ENCODE results near the gene SPATA13.

Gene SPATA13

DNA sequence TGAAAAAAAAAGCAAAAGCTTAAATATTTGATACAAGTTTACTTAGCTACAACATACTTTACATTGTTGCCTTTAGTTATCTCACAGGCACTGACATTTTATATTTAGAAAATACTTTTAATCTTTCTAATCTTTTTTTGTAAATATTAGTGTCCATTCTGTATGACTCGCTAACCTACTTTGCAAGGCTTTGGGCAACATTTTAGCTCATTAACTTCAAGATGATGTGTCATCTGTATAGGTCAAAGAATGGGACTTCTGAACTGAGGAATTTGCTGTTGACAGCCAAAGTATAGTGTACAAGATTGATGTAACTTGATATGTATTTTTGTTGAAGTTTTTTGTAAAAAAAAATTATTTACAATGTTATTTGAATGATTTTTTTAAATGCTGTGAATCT, 146.1 kb downstream of the SPATA13 start:
- no peaks in the 10 kb centered on the region for H3K27me3 ChIP-seq (ENCODE audit: insufficient read depth, low read length)
- no peak overlapping the region for H3K18ac ChIP-seq (ENCODE audit: low read length)
- no peak overlapping the region for H2AFZ ChIP-seq (ENCODE audit: insufficient read depth, low read length, poor library complexity)
- no peaks in the 10 kb centered on the region for H3K79me2 ChIP-seq (ENCODE audit: control insufficient read depth, insufficient read depth, low read length, poor library complexity)
- H3K27ac ChIP-seq (ENCODE audit: low read depth, low read length): no peak overlapping the region
- no CpG with 5 or more reads among the region's 1 CpG for WGBS (ENCODE audit: extremely low coverage, insufficient coverage, insufficient read length)
- no peak overlapping the region for H2BK5ac ChIP-seq (ENCODE audit: low read depth, low read length, poor library complexity)
- no peak overlapping the region for H2BK12ac ChIP-seq (ENCODE audit: low read length)
- H3K79me1 ChIP-seq (ENCODE audit: low read length): no peaks in the 10 kb centered on the region
- H4K12ac ChIP-seq (ENCODE audit: low read depth, low read length): no peak overlapping the region
- H3K4me2 ChIP-seq (ENCODE audit: low read length): no peak overlapping the region
- DNase-seq: no peak
- no peak overlapping the region for H2AK5ac ChIP-seq (ENCODE audit: low read length)
- no peak overlapping the region for H3K23ac ChIP-seq (ENCODE audit: low read length)
- H2BK120ac ChIP-seq (ENCODE audit: insufficient read depth, low read length, poor library complexity): no peak overlapping the region
- H3K36me3 ChIP-seq (ENCODE audit: control insufficient read depth in 1 of 2, insufficient read depth in 2 of 2, low read length in 2 of 2): peaks cover 2% of the 10 kb centered on the region in 2 experiments
- no peak overlapping the region for H3K4me3 ChIP-seq (ENCODE audit: low read depth, low read length)
- H3K9me3 ChIP-seq (ENCODE audit: insufficient read depth, low read depth, low read length): no peaks in the 10 kb centered on the region
- no peaks in the 10 kb centered on the region for H3K4me1 ChIP-seq (ENCODE audit: control insufficient read depth in 1 of 2, insufficient read depth in 2 of 2, low read length in 2 of 2)
- no peak overlapping the region for H3K9ac ChIP-seq (ENCODE audit: low read length)
- no peak overlapping the region for H4K91ac ChIP-seq (ENCODE audit: low read depth, low read length)
- no peak overlapping the region for H3K14ac ChIP-seq (ENCODE audit: low read length)
- no peak overlapping the region for H3K4ac ChIP-seq (ENCODE audit: low read depth, low read length)
- no peak overlapping the region for H4K8ac ChIP-seq (ENCODE audit: low read depth, low read length)

DNA sequence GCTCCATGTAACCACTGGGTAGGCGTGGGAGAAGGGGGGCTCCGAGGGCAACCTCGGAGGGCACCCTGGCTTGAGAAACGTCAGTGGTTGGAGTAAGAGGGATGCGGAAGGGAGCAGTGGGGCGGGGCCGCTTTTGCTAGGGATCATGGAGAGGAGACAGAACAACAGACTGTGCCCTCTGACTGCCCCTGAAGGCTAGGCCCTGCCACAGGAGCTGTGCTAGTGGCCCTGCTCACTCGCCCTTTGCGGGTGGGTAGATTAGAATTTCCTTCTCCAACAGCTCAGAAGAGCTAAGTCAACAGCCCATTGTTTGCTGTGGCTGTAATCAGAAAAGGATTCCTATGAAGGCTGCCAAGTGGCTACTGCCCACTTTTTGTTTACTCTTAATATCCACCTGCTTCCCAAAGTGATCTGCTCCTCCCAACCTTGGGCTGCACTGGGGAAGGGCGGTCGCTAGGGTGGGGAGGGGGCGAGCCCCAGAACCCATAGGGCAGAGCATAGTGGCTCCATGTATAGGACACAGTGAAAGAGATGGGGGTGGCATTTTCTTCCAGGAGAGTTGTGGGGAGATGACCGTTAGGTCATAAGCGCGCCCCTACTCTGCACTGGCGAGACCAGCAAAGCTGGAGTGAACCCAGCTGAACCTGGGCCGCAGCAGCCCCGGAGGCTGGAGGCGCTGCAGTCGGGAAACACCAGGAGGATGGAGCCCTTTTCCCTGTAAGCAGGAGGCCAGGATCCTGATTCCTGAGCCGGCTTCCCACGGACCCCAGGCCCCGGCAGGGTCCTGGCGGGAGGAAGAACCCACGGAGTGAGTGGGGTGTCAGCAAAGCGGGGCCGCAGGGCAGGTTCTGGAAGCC, 146.9 kb downstream of the SPATA13 start:
- no peaks in the 10 kb centered on the region for H3K79me1 ChIP-seq (ENCODE audit: low read length)
- H2BK12ac ChIP-seq (ENCODE audit: low read length): no peak overlapping the region
- H2BK120ac ChIP-seq (ENCODE audit: insufficient read depth, low read length, poor library complexity): no peak overlapping the region
- no peak overlapping the region for H3K14ac ChIP-seq (ENCODE audit: low read length)
- no peak overlapping the region for H3K9ac ChIP-seq (ENCODE audit: low read length)
- H3K27me3 ChIP-seq (ENCODE audit: insufficient read depth, low read length): no peaks in the 10 kb centered on the region
- no peak overlapping the region for H3K4ac ChIP-seq (ENCODE audit: low read depth, low read length)
- no peaks in the 10 kb centered on the region for H3K79me2 ChIP-seq (ENCODE audit: control insufficient read depth, insufficient read depth, low read length, poor library complexity)
- no peak overlapping the region for H4K8ac ChIP-seq (ENCODE audit: low read depth, low read length)
- DNase-seq: no peak
- H4K12ac ChIP-seq (ENCODE audit: low read depth, low read length): no peak overlapping the region
- H4K91ac ChIP-seq (ENCODE audit: low read depth, low read length): no peak overlapping the region
- H2BK5ac ChIP-seq (ENCODE audit: low read depth, low read length, poor library complexity): no peak overlapping the region
- no peak overlapping the region for H3K23ac ChIP-seq (ENCODE audit: low read length)
- no peak overlapping the region for H3K27ac ChIP-seq (ENCODE audit: low read depth, low read length)
- H3K18ac ChIP-seq (ENCODE audit: low read length): no peak overlapping the region
- no peak overlapping the region for H3K4me2 ChIP-seq (ENCODE audit: low read length)
- H3K36me3 ChIP-seq (ENCODE audit: control insufficient read depth in 1 of 2, insufficient read depth in 2 of 2, low read length in 2 of 2): peaks cover 2% of the 10 kb centered on the region in 2 experiments
- WGBS (ENCODE audit: extremely low coverage, insufficient coverage, insufficient read length): no CpG with 5 or more reads among the region's 27 CpGs
- H3K4me1 ChIP-seq (ENCODE audit: control insufficient read depth in 1 of 2, insufficient read depth in 2 of 2, low read length in 2 of 2): no peaks in the 10 kb centered on the region
- H2AFZ ChIP-seq (ENCODE audit: insufficient read depth, low read length, poor library complexity): no peak overlapping the region
- H2AK5ac ChIP-seq (ENCODE audit: low read length): no peak overlapping the region
- no peak overlapping the region for H3K4me3 ChIP-seq (ENCODE audit: low read depth, low read length)
- H3K9me3 ChIP-seq (ENCODE audit: insufficient read depth, low read depth, low read length): no peaks in the 10 kb centered on the region

DNA sequence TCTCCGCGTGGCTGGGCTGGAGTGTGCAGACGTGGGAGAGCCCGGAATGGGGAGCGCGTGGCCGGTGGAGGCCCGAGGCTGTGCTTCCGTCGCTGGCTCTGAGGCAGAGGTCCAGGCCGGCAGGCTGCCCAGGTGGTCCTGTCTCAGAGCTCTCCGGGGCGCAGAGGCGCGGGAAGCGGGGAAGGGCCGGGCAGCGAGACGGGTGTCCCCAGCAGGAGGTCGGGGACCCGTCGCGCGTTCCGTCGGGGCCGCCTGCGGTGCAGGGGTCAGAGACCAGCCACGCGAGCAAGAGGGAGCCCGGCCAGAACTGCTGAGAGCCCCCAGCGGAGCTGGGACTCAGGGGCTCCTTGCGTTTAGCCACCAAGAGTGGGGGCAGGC, 147.5 kb downstream of the SPATA13 start:
- H3K27me3 ChIP-seq (ENCODE audit: insufficient read depth, low read length): no peaks in the 10 kb centered on the region
- no peak overlapping the region for H3K4me3 ChIP-seq (ENCODE audit: low read depth, low read length)
- WGBS (ENCODE audit: extremely low coverage, insufficient coverage, insufficient read length): no CpG with 5 or more reads among the region's 33 CpGs
- H3K14ac ChIP-seq (ENCODE audit: low read length): no peak overlapping the region
- H2AFZ ChIP-seq (ENCODE audit: insufficient read depth, low read length, poor library complexity): no peak overlapping the region
- H3K18ac ChIP-seq (ENCODE audit: low read length): no peak overlapping the region
- no peak overlapping the region for H4K12ac ChIP-seq (ENCODE audit: low read depth, low read length)
- H3K36me3 ChIP-seq (ENCODE audit: control insufficient read depth in 1 of 2, insufficient read depth in 2 of 2, low read length in 2 of 2): peaks cover 2% of the 10 kb centered on the region in 2 experiments
- no peak overlapping the region for H4K91ac ChIP-seq (ENCODE audit: low read depth, low read length)
- DNase-seq: no peak
- no peak overlapping the region for H3K4ac ChIP-seq (ENCODE audit: low read depth, low read length)
- H3K4me1 ChIP-seq (ENCODE audit: control insufficient read depth in 1 of 2, insufficient read depth in 2 of 2, low read length in 2 of 2): no peaks in the 10 kb centered on the region
- H3K9me3 ChIP-seq (ENCODE audit: insufficient read depth, low read depth, low read length): no peaks in the 10 kb centered on the region
- no peaks in the 10 kb centered on the region for H3K79me2 ChIP-seq (ENCODE audit: control insufficient read depth, insufficient read depth, low read length, poor library complexity)
- H3K23ac ChIP-seq (ENCODE audit: low read length): no peak overlapping the region
- H4K8ac ChIP-seq (ENCODE audit: low read depth, low read length): no peak overlapping the region
- H2BK12ac ChIP-seq (ENCODE audit: low read length): no peak overlapping the region
- H2AK5ac ChIP-seq (ENCODE audit: low read length): no peak overlapping the region
- no peak overlapping the region for H2BK120ac ChIP-seq (ENCODE audit: insufficient read depth, low read length, poor library complexity)
- H3K27ac ChIP-seq (ENCODE audit: low read depth, low read length): no peak overlapping the region
- no peaks in the 10 kb centered on the region for H3K79me1 ChIP-seq (ENCODE audit: low read length)
- no peak overlapping the region for H3K4me2 ChIP-seq (ENCODE audit: low read length)
- no peak overlapping the region for H3K9ac ChIP-seq (ENCODE audit: low read length)
- H2BK5ac ChIP-seq (ENCODE audit: low read depth, low read length, poor library complexity): no peak overlapping the region

DNA sequence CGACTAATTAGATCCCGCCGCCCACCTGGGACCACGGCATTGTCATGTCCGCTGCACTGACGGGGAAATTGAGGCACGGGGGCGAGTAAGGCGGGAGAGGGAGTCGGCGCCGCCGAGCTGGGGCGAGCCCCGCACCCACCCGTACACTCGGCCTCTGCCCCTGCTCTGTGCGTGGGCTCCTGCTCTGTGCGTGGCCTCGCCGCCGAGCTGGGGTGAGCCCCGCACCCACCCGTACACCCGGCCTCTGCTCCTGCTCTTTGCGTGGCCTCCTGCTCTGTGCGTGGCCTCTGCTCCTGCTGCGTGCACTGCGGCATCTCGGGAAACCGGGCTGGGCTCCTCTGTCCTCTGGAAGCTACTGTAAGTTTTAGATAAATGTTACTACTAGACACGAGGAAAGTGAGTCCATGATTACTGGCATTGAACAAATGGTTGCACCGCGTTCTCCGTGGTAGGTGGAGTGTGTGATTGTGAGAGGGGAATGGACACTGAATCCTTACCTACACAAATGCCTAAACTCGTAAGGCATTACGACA, 148.0 kb downstream of the SPATA13 start:
- no peaks in the 10 kb centered on the region for H3K79me2 ChIP-seq (ENCODE audit: control insufficient read depth, insufficient read depth, low read length, poor library complexity)
- no peak overlapping the region for H3K4me2 ChIP-seq (ENCODE audit: low read length)
- no peaks in the 10 kb centered on the region for H3K9me3 ChIP-seq (ENCODE audit: insufficient read depth, low read depth, low read length)
- no CpG with 5 or more reads among the region's 37 CpGs for WGBS (ENCODE audit: extremely low coverage, insufficient coverage, insufficient read length)
- H3K9ac ChIP-seq (ENCODE audit: low read length): no peak overlapping the region
- no peaks in the 10 kb centered on the region for H3K27me3 ChIP-seq (ENCODE audit: insufficient read depth, low read length)
- no peak overlapping the region for H3K4ac ChIP-seq (ENCODE audit: low read depth, low read length)
- no peak overlapping the region for H2BK5ac ChIP-seq (ENCODE audit: low read depth, low read length, poor library complexity)
- no peak overlapping the region for H4K12ac ChIP-seq (ENCODE audit: low read depth, low read length)
- no peak overlapping the region for H3K14ac ChIP-seq (ENCODE audit: low read length)
- H3K36me3 ChIP-seq (ENCODE audit: control insufficient read depth in 1 of 2, insufficient read depth in 2 of 2, low read length in 2 of 2): peaks cover 2% of the 10 kb centered on the region in 2 experiments
- H3K18ac ChIP-seq (ENCODE audit: low read length): no peak overlapping the region
- no peak overlapping the region for H2BK120ac ChIP-seq (ENCODE audit: insufficient read depth, low read length, poor library complexity)
- H3K79me1 ChIP-seq (ENCODE audit: low read length): no peaks in the 10 kb centered on the region
- H2BK12ac ChIP-seq (ENCODE audit: low read length): no peak overlapping the region
- no peak overlapping the region for H4K8ac ChIP-seq (ENCODE audit: low read depth, low read length)
- H4K91ac ChIP-seq (ENCODE audit: low read depth, low read length): no peak overlapping the region
- no peak overlapping the region for H3K4me3 ChIP-seq (ENCODE audit: low read depth, low read length)
- no peak overlapping the region for H3K27ac ChIP-seq (ENCODE audit: low read depth, low read length)
- H3K23ac ChIP-seq (ENCODE audit: low read length): no peak overlapping the region
- no peak for DNase-seq
- no peak overlapping the region for H2AK5ac ChIP-seq (ENCODE audit: low read length)
- no peak overlapping the region for H2AFZ ChIP-seq (ENCODE audit: insufficient read depth, low read length, poor library complexity)
- H3K4me1 ChIP-seq (ENCODE audit: control insufficient read depth in 1 of 2, insufficient read depth in 2 of 2, low read length in 2 of 2): no peaks in the 10 kb centered on the region

All from trophoblast cell (in vitro differentiated cells and primary cell).